CD4-positive, alpha-beta T cell treated with Interleukin-10 for 1 hour (primary cell): ENCODE data around the gene AXL.
A peak's percentile ranks its signal among the peaks of the same experiment; 100 is the strongest.
"Not testable (repeated sequence)": the region's sequence is repeated elsewhere in the genome, so short reads cannot be mapped to it uniquely, and the experiment has no call there.

Source experiments
- DNase-seq: peaks from one replicate; pipeline ENCODE4 v3.0.0-alpha.2; 2020

AXL gene

DNA sequence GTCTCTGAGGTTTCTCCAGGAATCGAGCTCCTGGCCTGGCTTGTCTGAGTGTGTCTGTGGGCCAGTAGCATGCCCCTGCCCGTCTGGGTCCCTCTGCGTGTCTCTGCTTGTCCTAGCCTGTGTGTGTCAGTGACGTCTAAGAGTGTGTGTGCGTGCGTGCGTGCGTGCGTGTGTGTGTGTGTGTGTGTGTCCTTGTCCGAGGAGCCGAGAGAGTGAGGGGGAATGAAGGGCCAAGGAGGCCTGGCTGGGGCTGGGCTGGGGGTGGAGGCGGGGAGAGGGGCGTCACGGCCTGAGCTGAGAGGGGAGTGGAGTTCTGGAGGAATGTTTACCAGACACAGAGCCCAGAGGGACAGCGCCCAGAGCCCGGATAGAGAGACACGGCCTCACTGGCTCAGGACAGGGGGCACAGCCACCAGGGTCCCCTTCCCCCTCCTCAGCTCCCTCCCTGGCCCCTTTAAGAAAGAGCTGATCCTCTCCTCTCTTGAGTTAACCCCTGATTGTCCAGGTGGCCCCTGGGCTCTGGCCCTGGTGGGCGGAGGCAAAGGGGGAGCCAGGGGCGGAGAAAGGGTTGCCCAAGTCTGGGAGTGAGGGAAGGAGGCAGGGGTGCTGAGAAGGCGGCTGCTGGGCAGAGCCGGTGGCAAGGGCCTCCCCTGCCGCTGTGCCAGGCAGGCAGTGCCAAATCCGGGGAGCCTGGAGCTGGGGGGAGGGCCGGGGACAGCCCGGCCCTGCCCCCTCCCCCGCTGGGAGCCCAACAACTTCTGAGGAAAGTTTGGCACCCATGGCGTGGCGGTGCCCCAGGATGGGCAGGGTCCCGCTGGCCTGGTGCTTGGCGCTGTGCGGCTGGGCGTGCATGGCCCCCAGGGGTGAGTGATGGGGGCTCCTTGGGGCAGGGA lies at the start of gene AXL:
Gene AXL, plus strand, starts transcription at position 609 of the 893 bp plus-strand sequence. Its CDS starts 170 bp downstream, at position 779.
- no peak for DNase-seq

DNA sequence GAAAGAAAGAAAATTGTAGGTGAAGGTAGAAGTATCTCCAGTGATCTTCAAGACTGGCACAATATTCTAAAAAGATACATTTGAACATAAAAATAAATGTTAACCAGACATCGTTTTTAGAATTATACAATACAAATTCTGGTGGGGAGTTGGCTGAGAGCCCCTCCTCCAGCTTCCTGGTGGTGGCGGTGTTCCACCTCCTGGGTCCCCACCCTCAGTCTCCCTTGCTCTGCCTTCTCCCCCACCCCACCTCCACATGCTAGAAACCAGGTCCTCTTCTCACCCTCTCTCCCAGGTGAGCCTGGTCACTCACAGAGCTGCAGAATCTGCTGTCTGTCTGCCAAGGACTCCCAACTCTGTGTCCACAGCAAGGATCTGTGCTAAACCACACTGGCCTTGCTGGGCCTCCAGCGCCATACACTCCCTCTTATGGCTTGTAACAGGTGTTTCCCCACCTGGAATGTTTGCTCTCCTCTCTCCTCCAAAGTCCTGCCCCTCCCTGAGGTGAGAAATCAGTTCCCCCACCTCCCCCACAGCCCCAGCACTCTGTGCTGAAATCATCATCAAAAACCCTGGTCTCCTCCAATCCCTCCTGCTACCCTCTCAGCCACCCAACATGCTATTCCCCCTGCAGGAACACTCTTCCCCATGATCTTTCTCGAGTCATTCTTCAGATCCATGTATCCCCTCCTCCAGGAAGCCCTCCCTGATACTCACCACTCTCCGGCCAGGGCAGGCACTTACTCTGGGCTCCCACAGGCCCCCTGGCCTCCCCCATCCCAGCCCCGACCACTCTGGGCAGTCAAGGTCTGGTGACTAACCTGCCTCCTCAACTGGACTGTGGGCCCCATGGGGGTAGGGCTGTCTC lies 46.5 kb upstream of the AXL start:
- no peak for DNase-seq

DNA sequence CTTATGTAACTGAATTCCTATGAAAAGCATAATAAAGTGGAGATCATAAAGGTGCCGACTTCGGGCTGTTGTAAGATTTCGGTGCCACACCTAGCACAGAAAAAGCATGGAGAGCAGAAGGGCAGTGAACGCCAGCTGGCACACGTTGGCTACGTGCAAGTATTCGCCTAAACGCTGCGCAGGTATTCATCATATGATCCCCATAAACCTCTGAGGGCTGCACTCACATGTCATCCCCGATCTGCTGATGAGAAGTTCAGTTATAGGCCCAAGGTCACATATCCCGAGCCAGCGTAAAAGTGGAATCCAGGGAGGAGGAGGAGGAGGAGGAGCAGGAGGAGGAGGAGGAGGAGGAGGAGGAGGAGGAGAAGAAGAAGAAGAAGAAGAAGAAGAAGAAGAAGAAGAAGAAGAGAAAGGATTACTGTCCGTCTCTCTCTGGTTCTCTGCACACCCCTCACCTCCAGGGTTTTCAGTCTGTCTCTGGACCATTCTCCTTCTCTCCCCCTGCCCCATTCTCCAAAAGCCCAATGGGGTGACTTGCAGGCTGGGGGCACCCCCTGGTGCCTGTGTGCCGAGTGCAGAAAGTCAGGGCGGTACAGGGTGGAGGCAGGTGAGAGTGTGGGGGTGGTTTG lies 44.6 kb upstream of the AXL start:
- DNase-seq = no peak

DNA sequence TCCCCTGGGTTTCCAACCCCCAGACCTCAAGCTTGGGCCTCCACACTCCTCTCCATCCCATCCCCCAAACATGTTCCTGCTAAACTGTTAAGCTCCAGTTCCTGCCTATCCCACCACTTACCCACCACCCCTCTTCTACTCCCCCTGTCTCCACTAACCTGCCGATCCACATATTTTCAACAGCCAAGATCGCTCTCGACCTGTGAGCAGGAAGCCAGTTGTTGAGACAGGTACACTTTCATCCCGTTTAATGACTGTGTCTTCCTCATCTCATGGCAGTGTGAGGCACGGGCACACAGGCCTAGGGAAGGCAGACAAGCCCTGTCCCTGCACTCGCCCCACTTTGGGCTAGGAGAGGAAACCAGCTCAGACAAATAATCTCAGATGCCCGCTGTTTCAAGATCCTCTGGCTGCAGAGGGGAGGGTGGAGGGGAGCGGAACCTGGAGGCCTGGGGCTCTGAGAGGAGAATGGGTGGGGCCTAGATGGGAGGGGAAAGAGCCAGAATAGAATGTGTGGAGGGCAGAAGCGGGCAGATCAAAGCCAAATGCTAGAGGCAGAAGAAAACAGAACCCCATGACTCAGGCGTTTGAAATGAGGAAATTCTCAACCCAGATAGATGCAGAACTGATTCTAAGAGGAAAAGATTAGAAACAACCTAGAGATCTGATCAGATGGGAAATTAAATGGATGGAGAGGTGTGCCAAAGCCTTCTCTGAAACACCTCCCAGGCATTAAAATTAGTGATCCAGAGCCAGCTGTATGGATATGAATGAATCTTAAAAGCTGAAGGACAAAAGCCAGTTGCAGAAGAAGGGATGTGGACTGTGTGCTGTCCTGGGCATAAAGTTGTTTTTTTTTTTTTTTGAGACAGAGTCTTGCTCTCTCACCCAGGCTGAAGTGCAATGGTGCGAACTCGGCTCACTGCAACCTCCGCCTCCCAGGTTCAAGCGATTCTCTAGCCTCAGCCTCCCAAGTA lies 42.9 kb upstream of the AXL start:
- peak; percentile 43 for DNase-seq

DNA sequence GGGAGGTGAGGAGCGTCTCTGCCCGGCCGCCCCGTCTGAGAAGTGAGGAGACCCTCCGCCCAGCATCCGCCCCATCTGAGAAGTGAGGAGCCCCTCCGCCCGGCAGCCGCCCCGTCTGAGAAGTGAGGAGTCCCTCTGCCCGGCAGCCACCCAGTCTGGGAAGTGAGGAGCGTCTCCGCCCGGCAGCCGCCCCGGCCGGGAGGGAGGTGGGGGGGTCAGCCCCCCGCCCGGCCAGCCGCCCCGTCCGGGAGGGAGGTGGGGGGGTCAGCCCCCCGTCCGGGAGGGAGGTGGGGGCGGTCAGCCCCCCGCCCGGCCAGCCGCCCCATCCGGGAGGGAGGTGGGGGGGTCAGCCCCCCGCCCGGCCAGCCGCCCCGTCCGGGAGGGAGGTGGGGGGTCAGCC lies 38.9 kb upstream of the AXL start:
- not testable (repeated sequence) for DNase-seq

DNA sequence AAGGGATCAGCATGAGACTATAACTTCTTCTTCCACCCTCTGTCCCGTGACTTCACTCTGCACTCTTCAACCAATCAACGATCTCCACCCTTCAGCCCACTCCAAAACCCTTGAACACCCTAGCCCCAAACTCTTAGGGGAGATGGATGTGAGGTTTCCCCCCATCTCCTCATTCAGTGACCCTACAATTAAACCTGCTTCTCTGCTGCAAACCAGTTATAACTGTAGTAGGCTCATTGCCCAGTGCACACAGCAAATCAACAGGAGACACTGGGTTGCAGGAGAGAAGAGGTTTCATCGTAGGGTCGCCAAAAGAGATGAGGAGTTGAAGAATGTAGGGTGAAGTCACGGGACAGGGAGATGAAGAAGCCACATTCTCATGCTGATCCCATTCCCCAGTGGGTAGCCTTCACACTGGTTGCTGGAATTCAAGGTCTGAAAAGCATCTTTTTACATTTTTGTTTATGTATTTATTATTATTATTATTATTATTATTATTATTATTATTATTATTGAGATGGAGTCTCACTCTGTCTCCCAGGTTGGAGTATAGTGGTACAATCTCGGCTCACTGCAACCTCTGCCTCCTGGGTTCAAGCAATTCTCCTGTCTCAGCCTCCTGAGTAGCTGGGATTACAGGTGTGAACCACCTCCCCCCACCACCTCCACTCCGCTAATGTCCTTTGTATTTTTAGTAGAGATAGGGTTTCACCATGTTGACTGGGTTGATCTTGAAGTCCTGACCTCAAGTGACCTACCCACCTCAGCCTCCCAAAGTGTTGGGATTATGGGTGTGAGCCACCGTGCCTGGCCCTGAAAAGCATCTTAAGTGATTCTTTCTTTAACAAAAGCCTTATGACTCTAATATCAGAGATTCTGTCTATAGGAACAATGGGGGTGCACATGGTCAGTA lies 31.8 kb upstream of the AXL start:
- DNase-seq = no peak

DNA sequence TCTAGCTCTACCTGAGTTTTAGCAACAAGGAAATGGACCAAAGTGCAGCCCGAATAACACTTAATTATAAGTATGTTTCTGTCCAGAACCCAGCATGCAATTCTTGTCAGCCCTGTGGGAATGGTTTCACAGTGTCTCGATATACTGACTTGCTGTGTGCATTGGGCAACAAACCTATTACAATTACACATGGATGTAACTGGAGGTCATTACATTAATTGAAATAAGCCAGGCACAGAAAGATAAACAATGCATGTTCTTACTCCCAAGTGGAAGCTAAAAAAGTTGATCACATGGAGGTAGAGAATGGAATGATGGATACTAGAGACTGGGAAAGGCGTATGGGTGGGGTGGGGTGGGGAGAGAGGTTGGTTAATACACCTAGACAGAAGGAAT lies 31.1 kb upstream of the AXL start:
- DNase-seq = no peak

DNA sequence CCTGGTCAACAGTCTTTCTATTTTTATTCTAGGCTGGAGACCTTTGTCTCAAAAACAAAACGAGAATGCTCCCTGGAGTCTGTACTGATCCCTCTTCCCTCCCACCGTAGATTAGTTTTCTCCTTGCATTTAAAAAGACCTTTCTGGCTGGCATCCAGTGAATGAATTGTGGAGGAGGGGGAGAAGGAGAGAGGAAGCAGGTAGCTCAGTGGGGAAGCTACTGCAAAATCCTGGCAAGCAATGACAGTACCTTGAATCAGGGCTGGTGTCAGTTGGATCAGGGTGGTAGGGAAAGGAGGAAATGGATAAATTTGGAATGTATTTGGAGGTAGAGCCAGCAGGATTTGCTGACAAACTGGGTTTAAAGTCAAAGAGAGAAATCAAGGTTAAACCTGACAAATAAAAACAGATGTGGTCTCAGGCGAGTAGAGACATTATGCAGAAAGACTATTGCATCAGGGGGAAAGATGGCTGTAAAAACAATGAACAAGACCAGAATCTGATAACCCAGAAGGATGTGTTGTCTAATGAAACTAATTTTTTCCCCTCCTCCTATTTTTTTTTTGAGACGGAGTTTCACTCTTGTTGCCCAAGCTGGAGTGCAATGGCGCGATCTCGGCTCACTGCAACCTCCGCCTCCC lies 29.5 kb upstream of the AXL start:
- DNase-seq = no peak

DNA sequence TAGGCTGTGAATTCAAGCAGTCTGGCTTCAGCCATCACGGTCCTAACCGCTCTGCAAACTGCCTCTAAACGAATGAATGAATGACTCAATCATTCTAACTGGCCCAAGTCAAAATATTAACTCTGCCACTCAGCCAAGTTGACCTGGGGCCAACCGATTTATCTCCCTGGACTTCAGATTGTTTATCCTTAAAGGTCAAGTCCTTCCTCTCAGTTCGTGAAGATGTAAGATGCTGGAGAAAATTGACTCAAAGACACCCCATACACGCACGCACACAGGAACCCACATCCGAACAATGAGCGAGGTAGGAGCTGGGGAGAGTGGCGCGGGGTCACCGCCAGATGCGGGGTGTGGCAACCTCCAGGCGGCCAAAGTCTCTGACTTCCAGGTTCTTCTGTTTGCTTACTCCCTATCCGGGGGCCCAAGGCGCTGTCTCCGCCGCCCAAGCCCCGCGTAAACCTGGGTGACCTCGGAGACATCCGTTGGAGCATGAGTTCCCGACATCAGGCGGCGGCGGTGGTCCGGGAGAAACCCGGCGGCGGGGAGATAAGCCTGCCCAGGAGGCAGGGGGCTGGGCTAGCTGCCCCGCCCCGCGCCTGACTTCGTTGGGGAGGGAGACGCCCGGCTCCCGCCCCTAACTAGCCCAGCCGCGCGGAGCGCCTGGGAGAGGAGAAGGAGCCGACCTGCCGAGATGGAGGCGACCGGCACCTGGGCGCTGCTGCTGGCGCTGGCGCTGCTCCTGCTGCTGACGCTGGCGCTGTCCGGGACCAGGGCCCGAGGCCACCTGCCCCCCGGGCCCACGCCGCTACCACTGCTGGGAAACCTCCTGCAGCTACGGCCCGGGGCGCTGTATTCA lies 26.2 kb upstream of the AXL start, which contains the start of gene CYP2S1:
Gene CYP2S1, plus strand, starts transcription at position 646 of the 856 bp plus-strand sequence. Its CDS starts 46 bp downstream, at position 692.
- no peak for DNase-seq

DNA sequence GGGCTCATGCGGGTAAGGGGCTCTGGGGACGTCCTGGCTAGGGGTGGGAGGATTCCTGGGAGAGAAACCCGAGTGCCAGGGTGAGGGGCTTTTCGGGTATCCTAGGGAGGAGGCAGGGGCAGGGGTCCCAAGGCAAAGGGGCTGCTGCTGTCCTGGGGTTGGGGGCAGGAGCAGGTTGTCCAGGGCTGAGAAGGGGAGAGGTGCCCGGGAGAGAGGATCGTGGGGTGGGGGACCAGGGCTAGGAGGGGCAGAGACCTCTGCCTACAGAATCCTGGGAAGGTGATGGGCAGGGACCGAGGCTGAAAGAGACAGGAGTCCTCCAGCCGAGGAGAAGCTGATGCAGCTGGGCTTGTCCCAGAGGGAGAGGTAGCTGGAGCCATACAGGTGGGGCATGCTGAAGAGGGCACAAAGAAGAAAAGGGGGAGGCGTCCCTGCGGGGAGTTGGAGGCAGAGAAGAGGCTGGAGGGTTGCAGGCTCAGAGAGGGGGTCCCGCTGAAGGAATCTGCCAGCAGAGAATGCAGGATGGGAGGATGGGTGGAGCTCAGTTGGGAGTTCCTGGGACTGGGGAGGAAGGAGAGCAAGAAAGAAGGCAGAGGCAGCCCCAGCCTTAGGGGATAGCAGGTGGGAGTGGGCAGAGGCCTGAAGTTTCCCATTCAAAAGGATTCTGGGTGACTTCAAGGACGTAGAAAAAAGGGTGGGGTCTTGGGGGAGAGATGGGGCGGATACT lies 25.4 kb upstream of the AXL start:
- no peak for DNase-seq

DNA sequence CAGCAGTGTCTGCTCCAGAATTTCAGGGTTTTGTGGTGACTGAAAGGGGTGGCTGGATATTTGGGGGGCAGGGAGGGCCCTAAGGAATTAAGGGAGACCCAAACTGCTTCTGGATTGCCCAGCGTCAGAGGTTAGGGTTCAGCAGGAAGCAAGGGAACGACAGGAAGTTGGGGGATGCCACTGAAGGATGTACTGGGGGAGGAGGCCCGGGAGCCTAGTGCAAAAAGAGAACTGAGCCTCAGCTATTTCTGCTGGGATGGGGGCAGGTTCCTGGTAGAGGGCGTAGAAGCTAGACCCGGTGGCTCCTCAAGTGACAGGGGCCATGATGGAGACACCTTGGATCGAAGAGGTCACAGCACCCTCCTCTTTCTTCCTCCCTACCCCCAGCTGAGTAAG lies 24.9 kb upstream of the AXL start:
- DNase-seq = no peak

DNA sequence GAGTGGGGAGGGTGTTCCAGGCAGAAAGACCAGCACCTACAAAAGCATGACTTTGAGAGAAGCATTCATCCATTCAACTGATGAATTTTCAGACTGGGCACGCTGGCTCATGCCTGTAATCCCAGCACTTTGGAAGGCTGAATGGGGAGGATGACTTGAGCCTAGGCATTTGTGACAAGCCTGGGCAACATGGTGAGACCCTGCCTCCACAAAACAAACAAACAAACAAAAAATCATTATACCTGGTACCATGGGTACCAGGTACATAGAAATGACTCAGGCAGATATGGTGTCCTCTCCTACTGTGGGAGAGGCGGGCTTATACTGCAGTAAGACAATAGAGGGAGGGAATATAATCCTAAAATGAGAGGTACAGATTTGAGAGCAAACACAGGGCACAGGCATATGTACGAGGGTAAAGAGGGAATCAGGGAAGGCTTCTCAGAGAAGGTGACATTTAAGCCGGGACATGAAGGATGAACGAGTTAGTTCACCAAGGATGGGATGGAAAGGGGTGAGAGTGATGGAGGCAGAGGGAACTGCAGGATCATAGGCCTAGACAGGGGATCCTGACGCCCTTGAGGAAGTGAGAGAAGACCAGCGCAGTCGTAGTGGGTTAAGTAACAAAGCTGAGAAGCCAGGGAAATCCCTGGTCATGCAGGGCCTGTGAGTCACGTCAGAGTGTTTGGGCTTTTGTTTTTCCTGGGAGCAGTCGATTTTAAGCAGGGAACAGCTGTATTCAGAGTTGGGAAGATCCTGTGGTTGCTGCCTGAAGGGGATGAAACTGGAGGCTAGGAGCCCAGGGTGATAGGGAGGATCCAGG lies 23.1 kb upstream of the AXL start:
- no peak for DNase-seq

DNA sequence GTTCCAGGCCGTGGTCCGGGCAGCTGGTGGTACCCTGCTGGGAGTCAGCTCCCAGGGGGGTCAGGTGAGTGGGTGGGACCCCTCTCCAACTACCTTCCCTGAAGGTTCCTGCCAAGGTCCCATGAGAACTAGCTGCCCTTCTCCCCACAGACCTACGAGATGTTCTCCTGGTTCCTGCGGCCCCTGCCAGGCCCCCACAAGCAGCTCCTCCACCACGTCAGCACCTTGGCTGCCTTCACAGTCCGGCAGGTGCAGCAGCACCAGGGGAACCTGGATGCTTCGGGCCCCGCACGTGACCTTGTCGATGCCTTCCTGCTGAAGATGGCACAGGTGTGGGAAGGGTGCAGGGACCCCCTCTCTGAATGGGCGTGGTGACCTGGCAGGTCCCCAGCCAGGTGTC lies 20.5 kb upstream of the AXL start:
- DNase-seq = no peak

DNA sequence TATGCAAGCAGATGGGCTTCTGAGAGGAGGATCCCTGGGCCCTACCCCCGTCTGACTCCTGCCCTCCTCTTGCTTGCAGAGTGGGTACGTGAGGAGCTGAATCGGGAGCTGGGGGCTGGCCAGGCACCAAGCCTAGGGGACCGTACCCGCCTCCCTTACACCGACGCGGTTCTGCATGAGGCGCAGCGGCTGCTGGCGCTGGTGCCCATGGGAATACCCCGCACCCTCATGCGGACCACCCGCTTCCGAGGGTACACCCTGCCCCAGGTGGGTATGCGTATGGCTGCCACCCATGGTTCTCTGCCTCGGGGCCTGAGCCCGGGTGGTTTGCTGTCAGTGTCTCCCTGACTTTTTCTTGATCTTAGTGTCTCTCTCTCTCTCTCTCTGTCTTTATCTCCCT lies 15.7 kb upstream of the AXL start:
- DNase-seq = no peak

DNA sequence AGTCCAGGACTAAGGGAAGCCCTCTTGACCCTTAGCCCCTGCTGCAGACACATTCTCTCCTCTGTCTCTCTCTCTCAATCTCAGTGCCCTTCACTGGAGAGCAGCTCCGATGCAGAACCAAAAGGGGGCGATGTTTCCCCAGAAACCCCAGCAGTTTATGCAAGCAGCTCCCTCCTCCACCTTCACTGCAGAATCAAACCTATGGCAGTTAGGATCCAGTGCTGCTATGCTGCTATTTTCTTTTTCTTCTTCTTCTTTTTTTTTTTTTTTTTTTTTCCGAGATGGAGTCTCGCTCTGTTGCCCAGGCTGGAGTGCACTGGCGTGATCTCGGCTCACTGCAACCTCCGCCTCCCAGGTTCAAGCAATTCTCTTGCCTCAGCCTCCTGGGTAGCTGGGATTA lies 14.7 kb upstream of the AXL start:
- DNase-seq = peak; percentile 90

DNA sequence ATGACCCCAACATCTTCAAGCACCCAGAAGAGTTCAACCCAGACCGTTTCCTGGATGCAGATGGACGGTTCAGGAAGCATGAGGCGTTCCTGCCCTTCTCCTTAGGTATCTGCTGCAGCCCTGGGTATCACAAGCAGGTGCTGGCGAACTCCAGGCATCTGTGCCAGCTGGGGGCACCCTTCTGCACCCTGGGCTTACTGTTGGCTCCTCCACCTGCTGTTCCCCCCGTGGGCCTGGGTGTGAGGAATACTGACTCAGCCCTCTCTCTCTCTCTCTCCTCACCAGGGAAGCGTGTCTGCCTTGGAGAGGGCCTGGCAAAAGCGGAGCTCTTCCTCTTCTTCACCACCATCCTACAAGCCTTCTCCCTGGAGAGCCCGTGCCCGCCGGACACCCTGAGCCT lies 13.0 kb upstream of the AXL start:
- DNase-seq = no peak

DNA sequence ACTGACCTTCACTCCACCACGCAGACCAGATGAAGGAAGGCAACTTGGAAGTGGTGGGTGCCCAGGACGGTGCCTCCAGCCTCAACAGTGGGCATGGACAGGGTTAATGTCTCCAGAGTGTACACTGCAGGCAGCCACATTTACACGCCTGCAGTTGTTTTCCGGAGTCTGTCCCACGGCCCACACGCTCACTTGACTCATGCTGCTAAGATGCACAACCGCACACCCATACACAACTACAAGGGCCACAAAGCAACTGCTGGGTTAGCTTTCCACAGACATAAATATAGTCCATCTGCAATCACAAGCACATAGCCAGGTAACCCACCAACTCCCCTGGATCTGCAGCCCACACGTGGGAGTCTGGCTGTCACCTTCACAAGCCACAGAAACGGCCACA lies 12.6 kb upstream of the AXL start:
- no peak for DNase-seq
